Tibial nerve (tissue), 4 donors: ENCODE results near the gene MRPS7. TPM values are rescaled to one million over a fixed set of nuclear protein-coding genes. Genes with fewer than 3 reads are reported as not detected.

ENCODE experiments used
- DNase-seq, 2 donors: peaks; one replicate each; pipeline ENCODE4 v3.0.0-alpha.2; 2019; ENCODE audit warnings: low spot score in 2 of 2
- H3K27ac ChIP-seq, 4 donors: fragments of 200-600 bp; sonication (generic) in 3 of 4; one replicate each; pipeline ENCODE4 v1.5.1; 2017 to 2019; ENCODE audit warnings: mild to moderate bottlenecking in 1 of 4
- H3K27me3 ChIP-seq, 2 donors: fragments of 200-600 bp; sonication (generic) in 1 of 2; one replicate each; pipeline versions ENCODE4 v1.5.1 to v1.6.0; 2017 to 2019
- H3K36me3 ChIP-seq, 3 donors: fragments of 200-600 bp; sonication (generic); one replicate each; pipeline ENCODE4 v1.5.1; 2018 to 2019
- H3K4me1 ChIP-seq, 4 donors: fragments of 200-600 bp; sonication (generic) in 3 of 4; one replicate each; pipeline ENCODE4 v1.5.1; 2017 to 2019
- H3K4me3 ChIP-seq, 4 donors: fragments of 200-600 bp; sonication (generic) in 3 of 4; one replicate each; pipeline ENCODE4 v1.5.1; 2017 to 2019; ENCODE audit warnings: mild to moderate bottlenecking in 1 of 4, moderate library complexity in 1 of 4
- H3K9me3 ChIP-seq, 4 donors: fragments of 200-600 bp; sonication (generic) in 3 of 4; one replicate each; pipeline ENCODE4 v1.5.1; 2017 to 2019
- EP300 ChIP-seq, 2 donors: sonication (generic); formaldehyde crosslinking; IDR thresholded peaks; one replicate each; pipeline ENCODE4 v1.6.1; 2017; ENCODE audit warnings: antibody characterized with exemption in 2 of 2, mild to moderate bottlenecking in 1 of 2
- POLR2A ChIP-seq, 2 donors: fragments of 450-650 bp; IDR thresholded peaks; one replicate each; pipeline ENCODE4 v1.6.1; 2017; ENCODE audit warnings: antibody characterized with exemption in 2 of 2, mild to moderate bottlenecking in 2 of 2, moderate library complexity in 2 of 2
- WGBS, 2 donors: methylation state at CpG; one replicate each; pipeline ENCODE4 v1.1.5; 2018; 5-methylcytosine and 5-hydroxymethylcytosine counted together
- total RNA-seq, 4 donors: library from RNA; depleted of rRNA; stranded (reverse); fragments of >200 nt; gene quantifications; one replicate each; pipeline ENCODE4 v1.1.0, GENCODE V29; 2016
- TF ChIP-seq, protein P1 (sequence below), 5 experiments: fragments of 200-600 bp in 3 of 5; fragments of 450-650 bp in 2 of 5; sonication (generic) in 3 of 5; IDR thresholded peaks; one replicate each; pipeline ENCODE4 v1.5.1; 2016 to 2019; ENCODE audit warnings: antibody characterized with exemption in 5 of 5, mild to moderate bottlenecking in 3 of 5, moderate library complexity in 2 of 5

The MRPS7 gene
- total RNA-seq, 4 donors from 2014 or later: 31.2 to 36.6 (median 33.6) TPM

- TF ChIP-seq EP300 (IDR thresholded peaks at IDR 0.05) (peak in 1 of 2 donors; percentile 80), POLR2A (IDR thresholded peaks at IDR 0.05) (no peak)
- Histone ChIP-seq H3K4me3 (no peak overlapping the region), H3K27me3 (no peaks in the 10 kb centered on the region), H3K4me1 (no peaks in the 10 kb centered on the region), H3K27ac (peak overlapping the region in 1 of 4 donors; percentile 40), H3K9me3 (no peaks in the 10 kb centered on the region), H3K36me3 (peaks cover 4 to 96% (median 29%) of the 10 kb centered on the region in 3 donors)
- 32 to 46% methylated on average over 2 of the region's 2 CpGs for WGBS, 2 donors
- DNase-seq: peak in 1 of 2 donors; percentile 41
Observed at GRCh38 chr17:75228305-75228704, 33.4 kb upstream of the MRPS7 start.

GRCh38 chr17:75228847-75229246 lies 32.8 kb upstream of the MRPS7 start:
- no peaks in the 10 kb centered on the region for H3K9me3 ChIP-seq
- DNase-seq: no peak
- peak overlapping the region in 2 of 4 donors; percentile 40 to 75 for H3K27ac ChIP-seq
- no peaks in the 10 kb centered on the region for H3K27me3 ChIP-seq
- TF ChIP-seq EP300 (IDR thresholded peaks at IDR 0.05) (no peak), POLR2A (IDR thresholded peaks at IDR 0.05) (no peak)
- 57 to 76% methylated on average over 4 of the region's 4 CpGs for WGBS, 2 donors
- H3K4me1 ChIP-seq: no peaks in the 10 kb centered on the region
- H3K36me3 ChIP-seq: peaks cover 4 to 95% (median 29%) of the 10 kb centered on the region in 3 donors
- no peak overlapping the region for H3K4me3 ChIP-seq

DNA sequence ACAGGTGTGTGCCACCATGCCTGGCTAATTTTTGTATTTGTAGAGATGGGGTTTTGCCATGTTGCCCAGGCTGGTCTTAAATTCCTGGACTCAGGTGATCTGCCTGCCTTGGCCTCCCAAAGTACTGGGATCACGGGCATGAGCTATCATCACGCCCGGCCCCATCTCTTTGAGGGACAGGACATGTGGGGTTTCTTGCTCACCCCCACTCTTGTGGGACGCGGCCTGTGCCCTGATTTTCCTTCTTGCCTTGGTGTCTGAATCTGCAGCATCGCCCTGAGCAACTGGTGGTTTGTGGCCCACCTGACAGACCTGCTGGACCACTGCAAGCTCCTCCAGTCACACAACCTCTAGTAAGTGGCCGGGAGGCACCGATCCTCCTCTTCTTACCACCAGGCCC lies 30.6 kb upstream of the MRPS7 start:
- Histone ChIP-seq H3K27ac (no peak overlapping the region), H3K4me1 (no peaks in the 10 kb centered on the region), H3K4me3 (no peak overlapping the region), H3K27me3 (no peaks in the 10 kb centered on the region), H3K9me3 (no peaks in the 10 kb centered on the region), H3K36me3 (peaks cover 3 to 96% (median 36%) of the 10 kb centered on the region in 3 donors)
- DNase-seq: no peak
- WGBS, 2 donors: 98% methylated on average over 8 of the region's 8 CpGs
- TF ChIP-seq EP300 (IDR thresholded peaks at IDR 0.05) (no peak), POLR2A (IDR thresholded peaks at IDR 0.05) (no peak)
- TF ChIP-seq, protein P1, sequence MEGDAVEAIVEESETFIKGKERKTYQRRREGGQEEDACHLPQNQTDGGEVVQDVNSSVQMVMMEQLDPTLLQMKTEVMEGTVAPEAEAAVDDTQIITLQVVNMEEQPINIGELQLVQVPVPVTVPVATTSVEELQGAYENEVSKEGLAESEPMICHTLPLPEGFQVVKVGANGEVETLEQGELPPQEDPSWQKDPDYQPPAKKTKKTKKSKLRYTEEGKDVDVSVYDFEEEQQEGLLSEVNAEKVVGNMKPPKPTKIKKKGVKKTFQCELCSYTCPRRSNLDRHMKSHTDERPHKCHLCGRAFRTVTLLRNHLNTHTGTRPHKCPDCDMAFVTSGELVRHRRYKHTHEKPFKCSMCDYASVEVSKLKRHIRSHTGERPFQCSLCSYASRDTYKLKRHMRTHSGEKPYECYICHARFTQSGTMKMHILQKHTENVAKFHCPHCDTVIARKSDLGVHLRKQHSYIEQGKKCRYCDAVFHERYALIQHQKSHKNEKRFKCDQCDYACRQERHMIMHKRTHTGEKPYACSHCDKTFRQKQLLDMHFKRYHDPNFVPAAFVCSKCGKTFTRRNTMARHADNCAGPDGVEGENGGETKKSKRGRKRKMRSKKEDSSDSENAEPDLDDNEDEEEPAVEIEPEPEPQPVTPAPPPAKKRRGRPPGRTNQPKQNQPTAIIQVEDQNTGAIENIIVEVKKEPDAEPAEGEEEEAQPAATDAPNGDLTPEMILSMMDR (IDR thresholded peaks at IDR 0.05): no peak

GRCh38 chr17:75231741-75232464 lies 29.8 kb upstream of the MRPS7 start:
- no peaks in the 10 kb centered on the region for H3K9me3 ChIP-seq
- no peaks in the 10 kb centered on the region for H3K4me1 ChIP-seq
- no peak for DNase-seq
- no peak overlapping the region for H3K27ac ChIP-seq
- WGBS, 2 donors: 90% methylated on average over 18 of the region's 18 CpGs
- H3K27me3 ChIP-seq: no peaks in the 10 kb centered on the region
- TF ChIP-seq EP300 (IDR thresholded peaks at IDR 0.05): no peak
- TF ChIP-seq, protein P1 (IDR thresholded peaks at IDR 0.05): no peak
- TF ChIP-seq POLR2A (IDR thresholded peaks at IDR 0.05): no peak
- H3K36me3 ChIP-seq: peaks cover 3 to 96% (median 36%) of the 10 kb centered on the region in 3 donors
- H3K4me3 ChIP-seq: no peak overlapping the region

DNA sequence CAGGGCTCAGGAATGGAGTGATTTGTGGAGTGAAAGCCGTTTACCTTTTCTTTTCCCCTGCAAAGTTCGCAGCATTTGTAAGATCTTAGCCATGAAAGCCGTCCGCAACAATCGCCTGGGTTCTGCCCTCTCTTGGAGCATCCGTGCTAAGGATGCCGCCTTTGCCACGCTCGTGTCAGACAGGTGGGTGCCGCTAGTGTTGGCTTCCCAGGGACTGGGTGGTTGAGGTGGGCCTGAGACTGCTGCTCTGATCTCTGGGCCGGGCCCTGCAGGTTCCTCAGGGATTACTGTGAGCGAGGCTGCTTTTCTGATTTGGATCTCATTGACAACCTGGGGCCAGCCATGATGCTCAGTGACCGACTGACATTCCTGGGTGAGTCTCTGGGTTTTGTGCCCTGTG lies 28.9 kb upstream of the MRPS7 start:
- no peak for DNase-seq
- H3K4me1 ChIP-seq: no peaks in the 10 kb centered on the region
- H3K27me3 ChIP-seq: no peaks in the 10 kb centered on the region
- 92 to 95% methylated on average over 13 of the region's 13 CpGs for WGBS, 2 donors
- TF ChIP-seq EP300 (IDR thresholded peaks at IDR 0.05): no peak
- TF ChIP-seq, protein P1 (IDR thresholded peaks at IDR 0.05): no peak
- no peak for TF ChIP-seq POLR2A (IDR thresholded peaks at IDR 0.05)
- H3K27ac ChIP-seq: no peak overlapping the region
- H3K9me3 ChIP-seq: no peaks in the 10 kb centered on the region
- H3K4me3 ChIP-seq: no peak overlapping the region
- peaks cover 1 to 98% (median 44%) of the 10 kb centered on the region in 3 donors for H3K36me3 ChIP-seq
